PFSK-1 (cell line): Measurements from ENCODE around the gene HTT.

Source experiments
- POLR2AphosphoS5 ChIP-seq: IDR thresholded peaks from 2 replicates; pipeline ENCODE4 v1.6.1; 2012; ENCODE audit warnings: low read depth, mild to moderate bottlenecking, control low read depth, low read length, moderate library complexity
- SIN3A ChIP-seq: IDR thresholded peaks from 2 replicates; pipeline ENCODE4 v1.6.1; 2012; ENCODE audit warnings: mild to moderate bottlenecking, low read length, moderate library complexity, borderline replicate concordance; ENCODE audit not compliant: insufficient read depth
- TAF1 ChIP-seq: IDR thresholded peaks from 2 replicates; pipeline ENCODE4 v1.6.1; 2012; ENCODE audit warnings: low read length, control low read depth, borderline replicate concordance; ENCODE audit not compliant: insufficient read depth
- TF ChIP-seq, protein P1 (sequence below), 2 experiments: IDR thresholded peaks; 2 replicates each; pipeline versions ENCODE4 v1.6.1 to v1.8.0; 2011 to 2012; ENCODE audit warnings: low read depth in 2 of 2, low read length in 2 of 2, control low read depth in 1 of 2, inconsistent platforms in 1 of 2, mild to moderate bottlenecking in 1 of 2, moderate library complexity in 1 of 2; ENCODE audit not compliant: insufficient read depth in 1 of 2

DNA sequence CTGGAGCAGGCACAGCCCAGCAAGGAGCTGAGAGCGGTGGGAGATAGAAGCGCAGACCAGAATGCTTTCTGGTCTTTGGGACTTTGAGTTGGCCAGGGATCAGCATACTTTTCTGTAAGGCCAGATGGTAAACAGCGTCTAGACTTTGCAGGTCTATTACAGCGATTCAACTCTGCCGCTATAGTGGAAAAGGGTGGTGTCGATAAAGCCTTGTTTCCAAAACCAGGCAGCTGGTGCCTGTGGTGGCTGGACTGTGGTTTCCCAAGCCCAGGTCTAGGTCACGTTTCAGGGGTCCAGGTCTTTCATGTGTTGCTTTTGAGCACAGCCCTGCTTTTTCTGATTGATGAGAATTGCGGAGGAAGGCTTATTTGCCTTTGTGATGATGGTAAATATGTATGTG, 40.2 kb upstream of the HTT start:
- TF ChIP-seq, protein P1, sequence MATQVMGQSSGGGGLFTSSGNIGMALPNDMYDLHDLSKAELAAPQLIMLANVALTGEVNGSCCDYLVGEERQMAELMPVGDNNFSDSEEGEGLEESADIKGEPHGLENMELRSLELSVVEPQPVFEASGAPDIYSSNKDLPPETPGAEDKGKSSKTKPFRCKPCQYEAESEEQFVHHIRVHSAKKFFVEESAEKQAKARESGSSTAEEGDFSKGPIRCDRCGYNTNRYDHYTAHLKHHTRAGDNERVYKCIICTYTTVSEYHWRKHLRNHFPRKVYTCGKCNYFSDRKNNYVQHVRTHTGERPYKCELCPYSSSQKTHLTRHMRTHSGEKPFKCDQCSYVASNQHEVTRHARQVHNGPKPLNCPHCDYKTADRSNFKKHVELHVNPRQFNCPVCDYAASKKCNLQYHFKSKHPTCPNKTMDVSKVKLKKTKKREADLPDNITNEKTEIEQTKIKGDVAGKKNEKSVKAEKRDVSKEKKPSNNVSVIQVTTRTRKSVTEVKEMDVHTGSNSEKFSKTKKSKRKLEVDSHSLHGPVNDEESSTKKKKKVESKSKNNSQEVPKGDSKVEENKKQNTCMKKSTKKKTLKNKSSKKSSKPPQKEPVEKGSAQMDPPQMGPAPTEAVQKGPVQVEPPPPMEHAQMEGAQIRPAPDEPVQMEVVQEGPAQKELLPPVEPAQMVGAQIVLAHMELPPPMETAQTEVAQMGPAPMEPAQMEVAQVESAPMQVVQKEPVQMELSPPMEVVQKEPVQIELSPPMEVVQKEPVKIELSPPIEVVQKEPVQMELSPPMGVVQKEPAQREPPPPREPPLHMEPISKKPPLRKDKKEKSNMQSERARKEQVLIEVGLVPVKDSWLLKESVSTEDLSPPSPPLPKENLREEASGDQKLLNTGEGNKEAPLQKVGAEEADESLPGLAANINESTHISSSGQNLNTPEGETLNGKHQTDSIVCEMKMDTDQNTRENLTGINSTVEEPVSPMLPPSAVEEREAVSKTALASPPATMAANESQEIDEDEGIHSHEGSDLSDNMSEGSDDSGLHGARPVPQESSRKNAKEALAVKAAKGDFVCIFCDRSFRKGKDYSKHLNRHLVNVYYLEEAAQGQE (IDR thresholded peaks at IDR 0.05; ENCODE audit: insufficient read depth in 1 of 2, low read depth in 2 of 2, low read length in 2 of 2): no peak
- TF ChIP-seq TAF1 (no peak), POLR2AphosphoS5 (no peak), SIN3A (no peak)
